Measurements from ENCODE around the gene KCND2. TPM values are rescaled to one million over a fixed set of nuclear protein-coding genes. Genes with fewer than 3 reads are reported as not detected.

KCND2 gene
- total RNA-seq, 1 experiment from 2014 or later = not detected

DNA sequence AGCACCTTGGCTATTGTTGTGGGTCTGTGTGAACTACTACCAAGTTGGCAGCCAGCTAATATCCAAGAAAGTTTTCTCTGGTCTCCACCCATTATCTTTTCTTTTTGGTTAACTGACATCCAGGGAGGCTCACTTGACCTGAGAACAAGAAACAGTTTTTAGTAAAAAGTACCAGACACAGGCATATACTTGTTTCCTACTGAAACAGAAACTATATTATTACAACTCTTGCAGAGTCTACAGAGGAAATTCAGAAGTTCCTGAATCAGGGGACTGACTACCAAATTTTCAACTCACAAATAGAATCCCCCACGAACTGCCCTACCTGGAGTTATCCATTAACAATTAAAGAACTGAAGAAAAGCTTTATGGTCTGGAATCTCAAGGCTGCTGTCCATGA lies 168.9 kb downstream of the KCND2 start:
- POLR2A ChIA-PET = no interaction called here
- in situ Hi-C loops (cut with HindIII; ENCODE audit: low pct_unique_long_range_greater_than_20kb, low sequenced_read_pairs) = no loop called here
- no peak overlapping the region for H3K4me3 ChIP-seq (ENCODE audit: low read depth in 2 of 2, low read length in 2 of 2)
- CTCF ChIA-PET = no interaction called here
- BruUV-seq (replicated peaks) = no TSS peak
- no peaks in the 10 kb centered on the region for H3K9me3 ChIP-seq (ENCODE audit: control insufficient read depth, insufficient read depth, low read depth, low read length)
- H3K4me1 ChIP-seq (ENCODE audit: control insufficient read depth, insufficient read depth, low read length) = no peaks in the 10 kb centered on the region
- no peaks in the 10 kb centered on the region for H3K36me3 ChIP-seq (ENCODE audit: control insufficient read depth, insufficient read depth, low read length)
- no peaks in the 10 kb centered on the region for H3K27me3 ChIP-seq (ENCODE audit: control insufficient read depth, insufficient read depth, low read length)
- ATAC-seq (no peak), DNase-seq (ENCODE audit: low read depth, low spot score) (no peak)
- H3K27ac ChIP-seq (ENCODE audit: low read length) = no peak overlapping the region
- intact Hi-C loops (cut with micrococcal nuclease; ENCODE audit: unreplicated experiment) = no loop called here
- TF ChIP-seq, protein P1, sequence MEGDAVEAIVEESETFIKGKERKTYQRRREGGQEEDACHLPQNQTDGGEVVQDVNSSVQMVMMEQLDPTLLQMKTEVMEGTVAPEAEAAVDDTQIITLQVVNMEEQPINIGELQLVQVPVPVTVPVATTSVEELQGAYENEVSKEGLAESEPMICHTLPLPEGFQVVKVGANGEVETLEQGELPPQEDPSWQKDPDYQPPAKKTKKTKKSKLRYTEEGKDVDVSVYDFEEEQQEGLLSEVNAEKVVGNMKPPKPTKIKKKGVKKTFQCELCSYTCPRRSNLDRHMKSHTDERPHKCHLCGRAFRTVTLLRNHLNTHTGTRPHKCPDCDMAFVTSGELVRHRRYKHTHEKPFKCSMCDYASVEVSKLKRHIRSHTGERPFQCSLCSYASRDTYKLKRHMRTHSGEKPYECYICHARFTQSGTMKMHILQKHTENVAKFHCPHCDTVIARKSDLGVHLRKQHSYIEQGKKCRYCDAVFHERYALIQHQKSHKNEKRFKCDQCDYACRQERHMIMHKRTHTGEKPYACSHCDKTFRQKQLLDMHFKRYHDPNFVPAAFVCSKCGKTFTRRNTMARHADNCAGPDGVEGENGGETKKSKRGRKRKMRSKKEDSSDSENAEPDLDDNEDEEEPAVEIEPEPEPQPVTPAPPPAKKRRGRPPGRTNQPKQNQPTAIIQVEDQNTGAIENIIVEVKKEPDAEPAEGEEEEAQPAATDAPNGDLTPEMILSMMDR (IDR thresholded peaks at IDR 0.05) = no peak
- no peak for TF ChIP-seq POLR2AphosphoS5 (IDR thresholded peaks at IDR 0.05; ENCODE audit: low read depth, low read length)
- no peak for TF ChIP-seq TCF7L2 (IDR thresholded peaks at IDR 0.05; ENCODE audit: low read depth, low read length)
- TF ChIP-seq, protein P2, sequence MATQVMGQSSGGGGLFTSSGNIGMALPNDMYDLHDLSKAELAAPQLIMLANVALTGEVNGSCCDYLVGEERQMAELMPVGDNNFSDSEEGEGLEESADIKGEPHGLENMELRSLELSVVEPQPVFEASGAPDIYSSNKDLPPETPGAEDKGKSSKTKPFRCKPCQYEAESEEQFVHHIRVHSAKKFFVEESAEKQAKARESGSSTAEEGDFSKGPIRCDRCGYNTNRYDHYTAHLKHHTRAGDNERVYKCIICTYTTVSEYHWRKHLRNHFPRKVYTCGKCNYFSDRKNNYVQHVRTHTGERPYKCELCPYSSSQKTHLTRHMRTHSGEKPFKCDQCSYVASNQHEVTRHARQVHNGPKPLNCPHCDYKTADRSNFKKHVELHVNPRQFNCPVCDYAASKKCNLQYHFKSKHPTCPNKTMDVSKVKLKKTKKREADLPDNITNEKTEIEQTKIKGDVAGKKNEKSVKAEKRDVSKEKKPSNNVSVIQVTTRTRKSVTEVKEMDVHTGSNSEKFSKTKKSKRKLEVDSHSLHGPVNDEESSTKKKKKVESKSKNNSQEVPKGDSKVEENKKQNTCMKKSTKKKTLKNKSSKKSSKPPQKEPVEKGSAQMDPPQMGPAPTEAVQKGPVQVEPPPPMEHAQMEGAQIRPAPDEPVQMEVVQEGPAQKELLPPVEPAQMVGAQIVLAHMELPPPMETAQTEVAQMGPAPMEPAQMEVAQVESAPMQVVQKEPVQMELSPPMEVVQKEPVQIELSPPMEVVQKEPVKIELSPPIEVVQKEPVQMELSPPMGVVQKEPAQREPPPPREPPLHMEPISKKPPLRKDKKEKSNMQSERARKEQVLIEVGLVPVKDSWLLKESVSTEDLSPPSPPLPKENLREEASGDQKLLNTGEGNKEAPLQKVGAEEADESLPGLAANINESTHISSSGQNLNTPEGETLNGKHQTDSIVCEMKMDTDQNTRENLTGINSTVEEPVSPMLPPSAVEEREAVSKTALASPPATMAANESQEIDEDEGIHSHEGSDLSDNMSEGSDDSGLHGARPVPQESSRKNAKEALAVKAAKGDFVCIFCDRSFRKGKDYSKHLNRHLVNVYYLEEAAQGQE (IDR thresholded peaks at IDR 0.05; ENCODE audit: insufficient read depth in 1 of 2, low read depth in 2 of 2, low read length in 1 of 2) = no peak
- TF ChIP-seq SIN3A (IDR thresholded peaks at IDR 0.05; ENCODE audit: borderline replicate concordance, insufficient read depth, low read depth, low read length) = no peak

DNA sequence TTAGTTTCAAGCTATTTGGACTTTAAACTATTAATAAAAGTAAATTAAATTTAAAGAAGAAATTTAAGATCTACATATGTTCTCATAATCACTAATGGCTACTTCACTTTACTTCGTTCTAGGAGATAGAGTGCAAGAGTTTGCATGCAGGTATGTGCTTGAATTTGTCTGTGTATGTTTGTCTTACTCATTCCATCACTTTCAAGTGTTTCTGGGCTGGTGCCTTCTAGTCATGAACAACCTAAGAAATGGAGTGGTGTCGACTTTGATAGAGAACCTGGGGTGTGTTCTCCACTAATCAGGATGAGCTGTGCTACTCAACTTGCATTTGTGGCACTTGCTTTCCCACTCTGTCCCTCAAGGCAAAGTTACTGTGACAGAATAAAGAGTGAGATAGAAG lies 169.9 kb downstream of the KCND2 start:
- ChIA-PET CTCF (no interaction called here), POLR2A (no interaction called here)
- DNase-seq (ENCODE audit: low read depth, low spot score) = no peak
- Histone ChIP-seq H3K36me3 (ENCODE audit: control insufficient read depth, insufficient read depth, low read length) (no peaks in the 10 kb centered on the region), H3K9me3 (ENCODE audit: control insufficient read depth, insufficient read depth, low read depth, low read length) (no peaks in the 10 kb centered on the region), H3K27ac (ENCODE audit: low read length) (no peak overlapping the region), H3K4me3 (ENCODE audit: low read depth in 2 of 2, low read length in 2 of 2) (no peak overlapping the region), H3K4me1 (ENCODE audit: control insufficient read depth, insufficient read depth, low read length) (no peaks in the 10 kb centered on the region), H3K27me3 (ENCODE audit: control insufficient read depth, insufficient read depth, low read length) (no peaks in the 10 kb centered on the region)
- no TSS peak for BruUV-seq (replicated peaks)
- ATAC-seq = no peak
- no peak for TF ChIP-seq SIN3A (IDR thresholded peaks at IDR 0.05; ENCODE audit: borderline replicate concordance, insufficient read depth, low read depth, low read length)
- TF ChIP-seq POLR2AphosphoS5 (IDR thresholded peaks at IDR 0.05; ENCODE audit: low read depth, low read length) = no peak
- TF ChIP-seq, protein P1 (IDR thresholded peaks at IDR 0.05) = no peak
- TF ChIP-seq, protein P2 (IDR thresholded peaks at IDR 0.05; ENCODE audit: insufficient read depth in 1 of 2, low read depth in 2 of 2, low read length in 1 of 2) = no peak
- TF ChIP-seq TCF7L2 (IDR thresholded peaks at IDR 0.05; ENCODE audit: low read depth, low read length) = no peak
- intact Hi-C loops (cut with micrococcal nuclease; ENCODE audit: unreplicated experiment) (no loop called here), in situ Hi-C loops (cut with HindIII; ENCODE audit: low pct_unique_long_range_greater_than_20kb, low sequenced_read_pairs) (no loop called here)

All from Panc1 (cell line).